Measurements from ENCODE around the gene LMO4.

Gene LMO4

GRCh38 chr1:87337606-87338005 lies 8.9 kb downstream of the LMO4 start:
- H3K4me1 ChIP-seq (ENCODE audit: low read depth, poor library complexity, severe bottlenecking) = peaks cover 24% of the 10 kb centered on the region

GRCh38 chr1:87338566-87338965 lies 9.9 kb downstream of the LMO4 start:
- Histone ChIP-seq H3K27ac (no peak overlapping the region), H3K4me1 (ENCODE audit: low read depth, poor library complexity, severe bottlenecking) (peaks cover 24% of the 10 kb centered on the region), H3K9ac (no peak overlapping the region), H3K79me2 (ENCODE audit: insufficient read depth, low read depth) (peaks cover 45% of the 10 kb centered on the region), H3K27me3 (ENCODE audit: insufficient read depth, low read depth) (no peaks in the 10 kb centered on the region), H3K4me2 (no peak overlapping the region), H4K20me1 (ENCODE audit: insufficient read depth) (no peaks in the 10 kb centered on the region), H3K4me3 (IDR thresholded peaks at IDR 0.05; ENCODE audit: insufficient read depth, low read depth, low read length) (no peak overlapping the region), H2AFZ (ENCODE audit: low read depth) (no peak overlapping the region), H3K36me3 (ENCODE audit: insufficient read depth) (no peaks in the 10 kb centered on the region)
- no peak for TF ChIP-seq CTCF (conservative IDR thresholded peaks at IDR 0.05; ENCODE audit: low read depth, low read length)

More at GRCh38 chr1:87337606-87338005, 8.9 kb downstream of the LMO4 start:
- no peak for TF ChIP-seq CTCF (conservative IDR thresholded peaks at IDR 0.05; ENCODE audit: low read depth, low read length)
- Histone ChIP-seq H3K27ac (no peak overlapping the region), H4K20me1 (ENCODE audit: insufficient read depth) (no peaks in the 10 kb centered on the region), H2AFZ (ENCODE audit: low read depth) (no peak overlapping the region), H3K36me3 (ENCODE audit: insufficient read depth) (no peaks in the 10 kb centered on the region), H3K4me2 (no peak overlapping the region; the same call in 1 of the 2 replicates), H3K27me3 (ENCODE audit: insufficient read depth, low read depth) (no peaks in the 10 kb centered on the region), H3K79me2 (ENCODE audit: insufficient read depth, low read depth) (peaks cover 54% of the 10 kb centered on the region), H3K4me3 (IDR thresholded peaks at IDR 0.05; ENCODE audit: insufficient read depth, low read depth, low read length) (no peak overlapping the region), H3K9ac (no peak overlapping the region)

- no peak for TF ChIP-seq CTCF (conservative IDR thresholded peaks at IDR 0.05; ENCODE audit: low read depth, low read length)
- Histone ChIP-seq H3K4me1 (ENCODE audit: low read depth, poor library complexity, severe bottlenecking) (no peaks in the 10 kb centered on the region), H3K4me3 (IDR thresholded peaks at IDR 0.05; ENCODE audit: insufficient read depth, low read depth, low read length) (no peak overlapping the region), H3K9ac (no peak overlapping the region), H3K79me2 (ENCODE audit: insufficient read depth, low read depth) (no peaks in the 10 kb centered on the region; the same call in 1 of the 2 replicates), H2AFZ (ENCODE audit: low read depth) (no peak overlapping the region), H3K27me3 (ENCODE audit: insufficient read depth, low read depth) (no peaks in the 10 kb centered on the region), H3K4me2 (no peak overlapping the region), H4K20me1 (ENCODE audit: insufficient read depth) (no peaks in the 10 kb centered on the region), H3K27ac (no peak overlapping the region), H3K36me3 (ENCODE audit: insufficient read depth) (no peaks in the 10 kb centered on the region)
These were observed 15.6 kb downstream of the LMO4 start for GRCh38 chr1:87344231-87344630.

GRCh38 chr1:87346130-87346814 lies 17.6 kb downstream of the LMO4 start:
- Histone ChIP-seq H3K27me3 (ENCODE audit: insufficient read depth, low read depth) (no peaks in the 10 kb centered on the region), H3K4me1 (ENCODE audit: low read depth, poor library complexity, severe bottlenecking) (no peaks in the 10 kb centered on the region), H2AFZ (ENCODE audit: low read depth) (no peak overlapping the region), H3K4me3 (IDR thresholded peaks at IDR 0.05; ENCODE audit: insufficient read depth, low read depth, low read length) (no peak overlapping the region), H3K27ac (no peak overlapping the region), H3K4me2 (no peak overlapping the region), H3K36me3 (ENCODE audit: insufficient read depth) (no peaks in the 10 kb centered on the region), H3K9ac (no peak overlapping the region), H4K20me1 (ENCODE audit: insufficient read depth) (no peaks in the 10 kb centered on the region), H3K79me2 (ENCODE audit: insufficient read depth, low read depth) (no peaks in the 10 kb centered on the region)
- no peak for TF ChIP-seq CTCF (conservative IDR thresholded peaks at IDR 0.05; ENCODE audit: low read depth, low read length)

Measured in KMS-11 (cell line).